Endodermal cell (in vitro differentiated cells): Measurements from ENCODE around the gene PCID2. TPM values are rescaled to one million over a fixed set of nuclear protein-coding genes. Genes with fewer than 3 reads are reported as not detected.

ENCODE experiments used
- DNase-seq: peaks from one replicate; pipeline ENCODE4 v3.0.0-alpha.2; 2017
- H3K27ac ChIP-seq: 2 replicates; pipeline ENCODE4 v1.5.1; 2013; ENCODE audit warnings: mild to moderate bottlenecking, low read depth, low read length, moderate library complexity
- H3K27me3 ChIP-seq: 2 replicates; pipeline ENCODE4 v1.6.1; 2013; ENCODE audit warnings: mild to moderate bottlenecking, low read length, moderate library complexity; ENCODE audit not compliant: insufficient read depth, control insufficient read depth, poor library complexity, severe bottlenecking
- H3K36me3 ChIP-seq: 2 replicates; pipeline ENCODE4 v1.7.0; 2013; ENCODE audit warnings: mild to moderate bottlenecking, low read length, moderate library complexity; ENCODE audit not compliant: control insufficient read depth, insufficient read depth
- H3K4me1 ChIP-seq: one replicate; pipeline ENCODE4 v1.7.0; 2013; ENCODE audit warnings: low read length; ENCODE audit not compliant: control insufficient read depth, insufficient read depth
- H3K4me3 ChIP-seq: 2 replicates; pipeline ENCODE4 v1.5.1; 2013; ENCODE audit warnings: mild to moderate bottlenecking, low read length, moderate library complexity
- H3K9ac ChIP-seq: 2 replicates; pipeline ENCODE4 v1.6.1; 2013; ENCODE audit warnings: mild to moderate bottlenecking, low read length, moderate library complexity; ENCODE audit not compliant: poor library complexity, severe bottlenecking; ENCODE audit errors: extremely low read depth
- H3K9me3 ChIP-seq: 2 replicates; pipeline ENCODE4 v1.6.1; 2013; ENCODE audit warnings: mild to moderate bottlenecking, low read length, moderate library complexity; ENCODE audit not compliant: control insufficient read depth
- H3K27ac Mint-ChIP-seq: 2 replicates; pipeline ENCODE4 v1.8.0; 2020; ENCODE audit warnings: mixed read lengths
- H3K27me3 Mint-ChIP-seq: 2 replicates; pipeline ENCODE4 v1.8.0; 2021; ENCODE audit warnings: mild to moderate bottlenecking, mixed read lengths; ENCODE audit not compliant: insufficient read depth
- H3K36me3 Mint-ChIP-seq: 2 replicates; pipeline ENCODE4 v1.8.0; 2020; ENCODE audit warnings: low read depth, mixed read lengths
- H3K4me1 Mint-ChIP-seq: 2 replicates; pipeline ENCODE4 v1.8.0; 2020; ENCODE audit warnings: mixed read lengths
- H3K4me3 Mint-ChIP-seq: 2 replicates; pipeline ENCODE4 v1.8.0; 2020; ENCODE audit warnings: mild to moderate bottlenecking, moderate library complexity, mixed read lengths
- H3K9me3 Mint-ChIP-seq: 2 replicates; pipeline ENCODE4 v1.8.0; 2020; ENCODE audit warnings: mild to moderate bottlenecking, mixed read lengths
- CTCF ChIP-seq: fragments of 200-600 bp; sonication (generic); conservative IDR thresholded peaks from 2 replicates; pipeline ENCODE4 v1.5.0; 2021; ENCODE audit warnings: antibody characterized with exemption, mild to moderate bottlenecking
- WGBS, 2 experiments: methylation state at CpG; one replicate each; pipeline versions ENCODE4 v1.1.5 to v1.1.7; 2013; ENCODE audit warnings: missing lambda C conversion rate in 2 of 2, mixed read lengths in 1 of 2; ENCODE audit not compliant: insufficient coverage in 1 of 2, insufficient read length in 1 of 2; 5-methylcytosine and 5-hydroxymethylcytosine counted together
- total RNA-seq, 2 donors: library from RNA; stranded (reverse); fragmentation: NEBNext Ultra II Directional in 1 of 2; extraction: Animal tissue kit (Norgen Biotek cat#: 25700) in 1 of 2; gene quantifications; 2 replicates in 1 of 2; 3 replicates in 1 of 2; pipeline ENCODE4 v1.2.1, GENCODE V29; 2021

The PCID2 gene
- total RNA-seq, 2 donors from 2014 or later, result 70.5 to 71.7 TPM

- WGBS, 2 experiments, result 82 to 84% methylated on average over 2 to 7 of the region's 7 CpGs
- Histone ChIP-seq H3K4me1 (peaks cover 20% of the 10 kb centered on the region), H3K4me3 (no peak overlapping the region), H3K36me3 (no peaks in the 10 kb centered on the region), H3K27ac (no peak overlapping the region), H3K9me3 (peaks cover 13% of the 10 kb centered on the region), H3K9ac (no peak overlapping the region), H3K27me3 (no peaks in the 10 kb centered on the region)
- Mint-ChIP-seq H3K27ac (no peak overlapping the region), H3K9me3 (peaks cover 7% of the 10 kb centered on the region), H3K4me1 (peaks cover 45% of the 10 kb centered on the region), H3K4me3 (no peak overlapping the region), H3K27me3 (no peaks in the 10 kb centered on the region), H3K36me3 (peaks cover 14% of the 10 kb centered on the region)
- no peak for TF ChIP-seq CTCF
- peak; percentile 53 for DNase-seq
These were observed 49.5 kb downstream of the PCID2 start for GRCh38 chr13:113158946-113159345.

- peaks cover 7% of the 10 kb centered on the region for H3K9me3 Mint-ChIP-seq
- Histone ChIP-seq H3K4me3 (no peak within 1 kb of the TSS), H3K27ac (no peak within 1 kb of the TSS), H3K36me3 (no peaks in the 10 kb centered on the region), H3K27me3 (peaks cover 5% of the 10 kb centered on the region), H3K9me3 (peaks cover 13% of the 10 kb centered on the region), H3K4me1 (peaks cover 22% of the 10 kb centered on the region), H3K9ac (no peak within 1 kb of the TSS)
- no peak for DNase-seq
- H3K4me3 Mint-ChIP-seq, result peak within 1 kb of the TSS; percentile 4
- H3K36me3 Mint-ChIP-seq, result peaks cover 10% of the 10 kb centered on the region
- 72 to 76% methylated on average over 13 to 16 of the region's 16 CpGs for WGBS, 2 experiments
- peak within 1 kb of the TSS; percentile 13 for H3K27ac Mint-ChIP-seq
- no peaks in the 10 kb centered on the region for H3K27me3 Mint-ChIP-seq
- peaks cover 41% of the 10 kb centered on the region for H3K4me1 Mint-ChIP-seq
- no peak for TF ChIP-seq CTCF
These were observed 50.3 kb downstream of the PCID2 start, which contains the start of gene PROZ for GRCh38 chr13:113157929-113158747. PROZ (plus strand) TSS chr13:113158648; CDS start chr13:113158661, 13 bp downstream.

GRCh38 chr13:113157206-113157928, 51.1 kb downstream of the PCID2 start:
- H3K27ac Mint-ChIP-seq, result peak overlapping the region; percentile 13
- H3K4me3 ChIP-seq, result no peak overlapping the region
- no peak for TF ChIP-seq CTCF
- H3K36me3 ChIP-seq, result no peaks in the 10 kb centered on the region
- peaks cover 7% of the 10 kb centered on the region for H3K9me3 Mint-ChIP-seq
- H3K4me1 Mint-ChIP-seq, result peaks cover 40% of the 10 kb centered on the region
- H3K9me3 ChIP-seq, result peaks cover 13% of the 10 kb centered on the region
- peaks cover 12% of the 10 kb centered on the region for H3K27me3 ChIP-seq
- no peak overlapping the region for H3K9ac ChIP-seq
- H3K4me1 ChIP-seq, result peaks cover 21% of the 10 kb centered on the region
- peak; percentile 51 for DNase-seq
- H3K36me3 Mint-ChIP-seq, result peaks cover 10% of the 10 kb centered on the region
- H3K27me3 Mint-ChIP-seq, result no peaks in the 10 kb centered on the region
- peak overlapping the region; percentile 4 for H3K4me3 Mint-ChIP-seq
- WGBS, 2 experiments, result 80 to 88% methylated on average over 9 to 12 of the region's 12 CpGs
- H3K27ac ChIP-seq, result no peak overlapping the region
